K562 (cell line): Measurements from ENCODE around the gene BOLA1. TPM values are rescaled to one million over a fixed set of nuclear protein-coding genes. Genes with fewer than 3 reads are reported as not detected.

Experiments
- E2F3 ChIP-seq: fragments of 250-450 bp; sonication (Bioruptor Pico); IDR thresholded peaks from 2 replicates; pipeline ENCODE4 v1.4.0; 2020; ENCODE audit warnings: mild to moderate bottlenecking
- FOXP1 ChIP-seq: sonication (generic); formaldehyde crosslinking; IDR thresholded peaks from 2 replicates; pipeline ENCODE4 v1.8.0; 2022; ENCODE audit warnings: mild to moderate bottlenecking, missing genetic modification reagents
- NFXL1 ChIP-seq: fragments of 450-650 bp; formaldehyde crosslinking; IDR thresholded peaks from 2 replicates; pipeline ENCODE4 v1.4.0; 2021; ENCODE audit warnings: mild to moderate bottlenecking
- SMAD4 ChIP-seq: fragments of 250-450 bp; sonication (Bioruptor Pico); conservative IDR thresholded peaks from 2 replicates; pipeline ENCODE4 v1.8.0; 2021; ENCODE audit warnings: inconsistent platforms, mild to moderate bottlenecking, moderate library complexity
- SMARCA4 ChIP-seq: fragments of 450-650 bp; IDR thresholded peaks from 2 replicates; pipeline ENCODE4 v1.6.1; 2016
- TAF1 ChIP-seq: IDR thresholded peaks from 2 replicates; pipeline ENCODE4 v1.6.1; 2011; ENCODE audit warnings: mild to moderate bottlenecking, low read length, moderate library complexity; ENCODE audit not compliant: insufficient read depth, control insufficient read depth, severe bottlenecking; ENCODE audit errors: extremely low read depth
- THRAP3 ChIP-seq: fragments of 450-650 bp; IDR thresholded peaks from 2 replicates; pipeline ENCODE4 v1.6.1; 2016; ENCODE audit warnings: mild to moderate bottlenecking, inconsistent platforms, borderline replicate concordance
- ZFP30 ChIP-seq: fragments of 250-450 bp; sonication (Bioruptor Pico); IDR thresholded peaks from 2 replicates; pipeline ENCODE4 v1.8.0; 2022; ENCODE audit warnings: moderate library complexity, mild to moderate bottlenecking, inconsistent platforms, borderline replicate concordance
- ZNF695 ChIP-seq: fragments of 450-650 bp; formaldehyde crosslinking; IDR thresholded peaks from 2 replicates; pipeline ENCODE4 v1.4.0; 2020; ENCODE audit warnings: mild to moderate bottlenecking, moderate library complexity
- polyA plus RNA-seq, 8 experiments: library from polyadenylated mRNA; depleted of rRNA in 4 of 8; stranded (reverse) in 5 of 8; unstranded in 3 of 8; fragments of >200 nt; fragmentation: Nextera tagmentation in 2 of 8; fragmentation: Illumina TruSeq in 1 of 8; extraction: Ambion mirVana in 2 of 8; extraction: Trizol in 1 of 8; gene quantifications; 2 replicates each; pipeline versions ENCODE4 v1.2.1 to v1.2.3, GENCODE V29; 2011 to 2014; ENCODE audit warnings: inconsistent platforms in 1 of 8, missing spikeins in 1 of 8
- total RNA-seq, 7 experiments: library from RNA; depleted of rRNA in 6 of 7; stranded (reverse); fragments of >200 nt in 6 of 7; fragmentation: Illumina TruSeq in 2 of 7; extraction: Trizol in 2 of 7; gene quantifications; 2 replicates each; pipeline versions ENCODE4 v1.2.1 to v1.2.3, GENCODE V29; 2011 to 2021; ENCODE audit warnings: low replicate concordance in 1 of 7
- TF ChIP-seq, protein P1 (sequence below): sonication (generic); formaldehyde crosslinking; IDR thresholded peaks from 2 replicates; pipeline ENCODE4 v1.8.0; 2023; ENCODE audit warnings: mild to moderate bottlenecking, missing genetic modification reagents
- TF ChIP-seq, protein P2 (sequence below): fragments of 450-650 bp; IDR thresholded peaks from 2 replicates; pipeline ENCODE4 v1.6.1; 2016; ENCODE audit warnings: borderline replicate concordance
- TF ChIP-seq, protein P3 (sequence below): sonication (generic); formaldehyde crosslinking; IDR thresholded peaks from 2 replicates; pipeline ENCODE4 v1.8.1; 2023; ENCODE audit warnings: mild to moderate bottlenecking, missing genetic modification reagents
- TF ChIP-seq, protein P4 (sequence below): sonication (generic); formaldehyde crosslinking; IDR thresholded peaks from 2 replicates; pipeline ENCODE4 v1.8.0; 2022; ENCODE audit warnings: missing genetic modification reagents, mild to moderate bottlenecking, moderate library complexity, borderline replicate concordance
- TF ChIP-seq, protein P5 (sequence below), 2 experiments: fragments of 450-650 bp in 1 of 2; IDR thresholded peaks; 2 replicates each; pipeline ENCODE4 v1.6.1; 2011 to 2017; ENCODE audit warnings: low read depth in 2 of 2, antibody characterized with exemption in 1 of 2, borderline replicate concordance in 1 of 2, low read length in 1 of 2, mild to moderate bottlenecking in 1 of 2, mixed read lengths in 1 of 2; ENCODE audit not compliant: control insufficient read depth in 1 of 2
- TF ChIP-seq, protein P6 (sequence below): sonication (generic); formaldehyde crosslinking; IDR thresholded peaks from 2 replicates; pipeline ENCODE4 v1.8.0; 2022; ENCODE audit warnings: mild to moderate bottlenecking, missing genetic modification reagents

Gene BOLA1
- total and polyA plus RNA-seq, 9 of the 15 experiments (the other 6 are each of a cell fraction or from before 2014, with no cell fraction given): 0.18 to 1.2 (median 0.40) TPM; not detected in 2

DNA sequence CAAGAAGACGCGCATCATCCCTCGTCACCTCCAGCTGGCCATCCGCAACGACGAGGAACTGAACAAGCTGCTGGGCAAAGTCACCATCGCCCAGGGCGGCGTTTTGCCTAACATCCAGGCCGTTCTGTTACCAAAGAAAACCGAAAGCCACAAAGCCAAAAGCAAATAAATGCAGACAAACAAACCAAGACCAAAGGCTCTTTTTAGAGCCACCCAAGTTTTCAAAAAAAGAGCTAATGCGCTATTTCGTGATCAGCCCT is 12.2 kb upstream of the BOLA1 start (continued):
- TF ChIP-seq, protein P1, sequence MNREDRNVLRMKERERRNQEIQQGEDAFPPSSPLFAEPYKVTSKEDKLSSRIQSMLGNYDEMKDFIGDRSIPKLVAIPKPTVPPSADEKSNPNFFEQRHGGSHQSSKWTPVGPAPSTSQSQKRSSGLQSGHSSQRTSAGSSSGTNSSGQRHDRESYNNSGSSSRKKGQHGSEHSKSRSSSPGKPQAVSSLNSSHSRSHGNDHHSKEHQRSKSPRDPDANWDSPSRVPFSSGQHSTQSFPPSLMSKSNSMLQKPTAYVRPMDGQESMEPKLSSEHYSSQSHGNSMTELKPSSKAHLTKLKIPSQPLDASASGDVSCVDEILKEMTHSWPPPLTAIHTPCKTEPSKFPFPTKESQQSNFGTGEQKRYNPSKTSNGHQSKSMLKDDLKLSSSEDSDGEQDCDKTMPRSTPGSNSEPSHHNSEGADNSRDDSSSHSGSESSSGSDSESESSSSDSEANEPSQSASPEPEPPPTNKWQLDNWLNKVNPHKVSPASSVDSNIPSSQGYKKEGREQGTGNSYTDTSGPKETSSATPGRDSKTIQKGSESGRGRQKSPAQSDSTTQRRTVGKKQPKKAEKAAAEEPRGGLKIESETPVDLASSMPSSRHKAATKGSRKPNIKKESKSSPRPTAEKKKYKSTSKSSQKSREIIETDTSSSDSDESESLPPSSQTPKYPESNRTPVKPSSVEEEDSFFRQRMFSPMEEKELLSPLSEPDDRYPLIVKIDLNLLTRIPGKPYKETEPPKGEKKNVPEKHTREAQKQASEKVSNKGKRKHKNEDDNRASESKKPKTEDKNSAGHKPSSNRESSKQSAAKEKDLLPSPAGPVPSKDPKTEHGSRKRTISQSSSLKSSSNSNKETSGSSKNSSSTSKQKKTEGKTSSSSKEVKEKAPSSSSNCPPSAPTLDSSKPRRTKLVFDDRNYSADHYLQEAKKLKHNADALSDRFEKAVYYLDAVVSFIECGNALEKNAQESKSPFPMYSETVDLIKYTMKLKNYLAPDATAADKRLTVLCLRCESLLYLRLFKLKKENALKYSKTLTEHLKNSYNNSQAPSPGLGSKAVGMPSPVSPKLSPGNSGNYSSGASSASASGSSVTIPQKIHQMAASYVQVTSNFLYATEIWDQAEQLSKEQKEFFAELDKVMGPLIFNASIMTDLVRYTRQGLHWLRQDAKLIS: peak; percentile 99
- TF ChIP-seq, protein P2, sequence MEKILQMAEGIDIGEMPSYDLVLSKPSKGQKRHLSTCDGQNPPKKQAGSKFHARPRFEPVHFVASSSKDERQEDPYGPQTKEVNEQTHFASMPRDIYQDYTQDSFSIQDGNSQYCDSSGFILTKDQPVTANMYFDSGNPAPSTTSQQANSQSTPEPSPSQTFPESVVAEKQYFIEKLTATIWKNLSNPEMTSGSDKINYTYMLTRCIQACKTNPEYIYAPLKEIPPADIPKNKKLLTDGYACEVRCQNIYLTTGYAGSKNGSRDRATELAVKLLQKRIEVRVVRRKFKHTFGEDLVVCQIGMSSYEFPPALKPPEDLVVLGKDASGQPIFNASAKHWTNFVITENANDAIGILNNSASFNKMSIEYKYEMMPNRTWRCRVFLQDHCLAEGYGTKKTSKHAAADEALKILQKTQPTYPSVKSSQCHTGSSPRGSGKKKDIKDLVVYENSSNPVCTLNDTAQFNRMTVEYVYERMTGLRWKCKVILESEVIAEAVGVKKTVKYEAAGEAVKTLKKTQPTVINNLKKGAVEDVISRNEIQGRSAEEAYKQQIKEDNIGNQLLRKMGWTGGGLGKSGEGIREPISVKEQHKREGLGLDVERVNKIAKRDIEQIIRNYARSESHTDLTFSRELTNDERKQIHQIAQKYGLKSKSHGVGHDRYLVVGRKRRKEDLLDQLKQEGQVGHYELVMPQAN: 0 out of 2 replicates have a peak, but pooled peaks have one; percentile 21
- TF ChIP-seq, protein P3, sequence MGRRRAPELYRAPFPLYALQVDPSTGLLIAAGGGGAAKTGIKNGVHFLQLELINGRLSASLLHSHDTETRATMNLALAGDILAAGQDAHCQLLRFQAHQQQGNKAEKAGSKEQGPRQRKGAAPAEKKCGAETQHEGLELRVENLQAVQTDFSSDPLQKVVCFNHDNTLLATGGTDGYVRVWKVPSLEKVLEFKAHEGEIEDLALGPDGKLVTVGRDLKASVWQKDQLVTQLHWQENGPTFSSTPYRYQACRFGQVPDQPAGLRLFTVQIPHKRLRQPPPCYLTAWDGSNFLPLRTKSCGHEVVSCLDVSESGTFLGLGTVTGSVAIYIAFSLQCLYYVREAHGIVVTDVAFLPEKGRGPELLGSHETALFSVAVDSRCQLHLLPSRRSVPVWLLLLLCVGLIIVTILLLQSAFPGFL (CRISPR knock-in tag): peak; percentile 100
- 0 out of 2 replicates have a peak, but pooled peaks have one; percentile 30 for TF ChIP-seq SMARCA4
- peak; percentile 3; the same call in 1 of the 2 replicates for TF ChIP-seq E2F3
- TF ChIP-seq, protein P4, sequence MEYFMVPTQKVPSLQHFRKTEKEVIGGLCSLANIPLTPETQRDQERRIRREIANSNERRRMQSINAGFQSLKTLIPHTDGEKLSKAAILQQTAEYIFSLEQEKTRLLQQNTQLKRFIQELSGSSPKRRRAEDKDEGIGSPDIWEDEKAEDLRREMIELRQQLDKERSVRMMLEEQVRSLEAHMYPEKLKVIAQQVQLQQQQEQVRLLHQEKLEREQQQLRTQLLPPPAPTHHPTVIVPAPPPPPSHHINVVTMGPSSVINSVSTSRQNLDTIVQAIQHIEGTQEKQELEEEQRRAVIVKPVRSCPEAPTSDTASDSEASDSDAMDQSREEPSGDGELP: peak; percentile 62
- TF ChIP-seq NFXL1 (CRISPR knock-in tag): peak; percentile 31; the same call in 1 of the 2 replicates
- TF ChIP-seq THRAP3: peak; percentile 98
- TF ChIP-seq FOXP1 (CRISPR knock-in tag): 0 out of 2 replicates have a peak, but pooled peaks have one; percentile 15
- TF ChIP-seq, protein P5, sequence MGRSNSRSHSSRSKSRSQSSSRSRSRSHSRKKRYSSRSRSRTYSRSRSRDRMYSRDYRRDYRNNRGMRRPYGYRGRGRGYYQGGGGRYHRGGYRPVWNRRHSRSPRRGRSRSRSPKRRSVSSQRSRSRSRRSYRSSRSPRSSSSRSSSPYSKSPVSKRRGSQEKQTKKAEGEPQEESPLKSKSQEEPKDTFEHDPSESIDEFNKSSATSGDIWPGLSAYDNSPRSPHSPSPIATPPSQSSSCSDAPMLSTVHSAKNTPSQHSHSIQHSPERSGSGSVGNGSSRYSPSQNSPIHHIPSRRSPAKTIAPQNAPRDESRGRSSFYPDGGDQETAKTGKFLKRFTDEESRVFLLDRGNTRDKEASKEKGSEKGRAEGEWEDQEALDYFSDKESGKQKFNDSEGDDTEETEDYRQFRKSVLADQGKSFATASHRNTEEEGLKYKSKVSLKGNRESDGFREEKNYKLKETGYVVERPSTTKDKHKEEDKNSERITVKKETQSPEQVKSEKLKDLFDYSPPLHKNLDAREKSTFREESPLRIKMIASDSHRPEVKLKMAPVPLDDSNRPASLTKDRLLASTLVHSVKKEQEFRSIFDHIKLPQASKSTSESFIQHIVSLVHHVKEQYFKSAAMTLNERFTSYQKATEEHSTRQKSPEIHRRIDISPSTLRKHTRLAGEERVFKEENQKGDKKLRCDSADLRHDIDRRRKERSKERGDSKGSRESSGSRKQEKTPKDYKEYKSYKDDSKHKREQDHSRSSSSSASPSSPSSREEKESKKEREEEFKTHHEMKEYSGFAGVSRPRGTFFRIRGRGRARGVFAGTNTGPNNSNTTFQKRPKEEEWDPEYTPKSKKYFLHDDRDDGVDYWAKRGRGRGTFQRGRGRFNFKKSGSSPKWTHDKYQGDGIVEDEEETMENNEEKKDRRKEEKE (IDR thresholded peaks at IDR 0.05; ENCODE audit: borderline replicate concordance in 1 of 2, control insufficient read depth in 1 of 2, low read depth in 2 of 2, low read length in 1 of 2): peak in 1 of 2 experiments; percentile 43; a peak in 1 of 4 replicates
- TF ChIP-seq, protein P6, sequence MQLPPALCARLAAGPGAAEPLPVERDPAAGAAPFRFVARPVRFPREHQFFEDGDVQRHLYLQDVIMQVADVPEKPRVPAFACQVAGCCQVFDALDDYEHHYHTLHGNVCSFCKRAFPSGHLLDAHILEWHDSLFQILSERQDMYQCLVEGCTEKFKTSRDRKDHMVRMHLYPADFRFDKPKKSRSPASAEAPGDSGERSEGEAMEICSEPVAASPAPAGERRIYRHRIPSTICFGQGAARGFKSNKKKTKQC (CRISPR knock-in tag): 0 out of 2 replicates have a peak, but pooled peaks have one; percentile 2
- 0 out of 2 replicates have a peak, but pooled peaks have one; percentile 43 for TF ChIP-seq SMAD4 (CRISPR knock-in tag)
- peak; percentile 24; the same call in 1 of the 2 replicates for TF ChIP-seq ZNF695 (CRISPR knock-in tag)
- TF ChIP-seq ZFP30 (CRISPR knock-in tag): 0 out of 2 replicates have a peak, but pooled peaks have one; percentile 22
- peak; percentile 17 for TF ChIP-seq TAF1
